Right atrium auricular region (tissue), 2 donors: ENCODE data around the gene FAM186B. TPM values are rescaled to one million over a fixed set of nuclear protein-coding genes. Genes with fewer than 3 reads are reported as not detected.
"Not testable (repeated sequence)": the region's sequence is repeated elsewhere in the genome, so short reads cannot be mapped to it uniquely, and the experiment has no call there.

Experiments
- DNase-seq: peaks from one replicate; pipeline ENCODE4 v3.0.0-alpha.2; 2019; ENCODE audit warnings: low spot score
- H3K27ac ChIP-seq, 2 donors: fragments of 200-600 bp; sonication (generic); 1 replicate in 1 of 2; 2 replicates in 1 of 2; pipeline ENCODE4 v1.5.1; 2016 to 2019
- H3K27me3 ChIP-seq, 2 donors: fragments of 200-600 bp; sonication (generic); one replicate each; pipeline versions ENCODE4 v1.5.1 to v1.6.0; 2017 to 2019
- H3K36me3 ChIP-seq: fragments of 200-600 bp; sonication (generic); one replicate; pipeline ENCODE4 v1.5.1; 2016
- H3K4me1 ChIP-seq, 2 donors: fragments of 200-600 bp; sonication (generic); one replicate each; pipeline versions ENCODE4 v1.5.1 to v1.6.0; 2017 to 2019
- H3K4me3 ChIP-seq, 2 donors: fragments of 200-600 bp; sonication (generic); 1 replicate in 1 of 2; 2 replicates in 1 of 2; pipeline ENCODE4 v1.5.1; 2017 to 2019; ENCODE audit warnings: mild to moderate bottlenecking in 1 of 2, moderate library complexity in 1 of 2
- H3K9me3 ChIP-seq, 2 donors: fragments of 200-600 bp; sonication (generic); one replicate each; pipeline ENCODE4 v1.5.1; 2019
- total RNA-seq, 2 donors: library from RNA; depleted of rRNA; stranded (reverse); fragments of >200 nt; gene quantifications; one replicate each; pipeline ENCODE4 v1.1.0, GENCODE V29; 2016
- TF ChIP-seq, protein P1 (sequence below), 2 donors: fragments of 200-600 bp; sonication (generic); IDR thresholded peaks; one replicate each; pipeline ENCODE4 v1.5.1; 2019; ENCODE audit warnings: antibody characterized with exemption in 2 of 2

The FAM186B gene
- total RNA-seq, 2 donors from 2014 or later = 0.28 TPM; not detected in 1

DNA sequence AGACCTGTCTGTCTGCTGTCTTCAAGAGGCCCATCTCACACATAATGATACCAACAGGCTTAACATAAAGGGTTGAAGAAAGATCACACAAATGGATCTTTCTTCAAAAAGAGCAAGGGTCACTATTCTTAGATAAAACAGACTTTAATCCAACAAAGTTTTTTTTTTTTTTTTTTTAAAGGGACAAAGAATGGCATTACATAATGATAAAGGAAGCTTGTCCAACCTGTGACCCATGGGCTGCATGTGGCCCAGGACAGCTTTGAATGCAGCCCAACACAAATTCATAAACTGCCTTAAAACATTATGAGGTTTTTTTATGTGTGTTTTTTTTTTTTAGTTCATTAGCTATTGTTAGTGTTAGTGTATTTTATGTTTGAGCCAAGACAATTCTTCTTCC is 6.8 kb upstream of the FAM186B start:
- Histone ChIP-seq H3K9me3 (no peaks in the 10 kb centered on the region), H3K27me3 (no peaks in the 10 kb centered on the region), H3K4me3 (no peak overlapping the region), H3K27ac (no peak overlapping the region), H3K4me1 (no peaks in the 10 kb centered on the region), H3K36me3 (no peaks in the 10 kb centered on the region)
- TF ChIP-seq, protein P1, sequence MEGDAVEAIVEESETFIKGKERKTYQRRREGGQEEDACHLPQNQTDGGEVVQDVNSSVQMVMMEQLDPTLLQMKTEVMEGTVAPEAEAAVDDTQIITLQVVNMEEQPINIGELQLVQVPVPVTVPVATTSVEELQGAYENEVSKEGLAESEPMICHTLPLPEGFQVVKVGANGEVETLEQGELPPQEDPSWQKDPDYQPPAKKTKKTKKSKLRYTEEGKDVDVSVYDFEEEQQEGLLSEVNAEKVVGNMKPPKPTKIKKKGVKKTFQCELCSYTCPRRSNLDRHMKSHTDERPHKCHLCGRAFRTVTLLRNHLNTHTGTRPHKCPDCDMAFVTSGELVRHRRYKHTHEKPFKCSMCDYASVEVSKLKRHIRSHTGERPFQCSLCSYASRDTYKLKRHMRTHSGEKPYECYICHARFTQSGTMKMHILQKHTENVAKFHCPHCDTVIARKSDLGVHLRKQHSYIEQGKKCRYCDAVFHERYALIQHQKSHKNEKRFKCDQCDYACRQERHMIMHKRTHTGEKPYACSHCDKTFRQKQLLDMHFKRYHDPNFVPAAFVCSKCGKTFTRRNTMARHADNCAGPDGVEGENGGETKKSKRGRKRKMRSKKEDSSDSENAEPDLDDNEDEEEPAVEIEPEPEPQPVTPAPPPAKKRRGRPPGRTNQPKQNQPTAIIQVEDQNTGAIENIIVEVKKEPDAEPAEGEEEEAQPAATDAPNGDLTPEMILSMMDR (IDR thresholded peaks at IDR 0.05) = no peak
- no peak for DNase-seq

DNA sequence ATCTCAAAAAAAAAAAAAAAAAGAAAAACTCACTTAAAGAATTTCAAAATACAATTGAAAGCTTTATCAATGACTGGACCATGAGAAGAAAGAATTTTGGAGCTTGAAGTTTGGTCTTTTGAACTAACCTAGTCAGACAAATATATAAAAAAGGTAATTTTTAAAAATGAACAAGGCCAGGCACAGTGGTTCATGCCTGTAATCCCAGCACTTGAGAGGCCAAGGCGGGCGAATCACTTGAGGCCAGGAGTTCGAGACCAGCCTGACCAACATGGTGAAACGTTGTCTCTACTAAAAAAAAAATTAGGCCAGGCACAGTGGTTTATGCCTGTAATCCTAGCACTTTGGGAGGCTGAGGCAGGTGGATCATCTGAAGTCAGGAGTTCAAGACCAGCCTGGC is 5.3 kb upstream of the FAM186B start:
- not testable (repeated sequence) for H3K4me3 ChIP-seq, DNase-seq, H3K9me3 ChIP-seq, H3K27ac ChIP-seq, H3K36me3 ChIP-seq, H3K4me1 ChIP-seq, H3K27me3 ChIP-seq

DNA sequence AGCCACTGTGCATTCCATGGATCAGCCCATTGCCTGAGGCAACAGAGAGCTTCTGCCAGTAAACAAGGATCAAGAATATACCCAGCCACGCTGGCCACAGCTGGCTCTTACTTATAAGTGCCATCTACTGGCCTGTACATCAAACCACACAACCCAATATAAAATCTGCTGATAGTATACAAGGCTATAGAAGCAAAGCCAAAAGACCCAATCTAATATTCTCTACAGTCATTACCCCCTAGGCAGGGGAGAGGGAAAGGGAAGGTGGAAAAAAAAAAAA is 4.4 kb upstream of the FAM186B start:
- Histone ChIP-seq H3K4me1 (no peaks in the 10 kb centered on the region), H3K4me3 (no peak overlapping the region), H3K9me3 (no peaks in the 10 kb centered on the region), H3K27ac (no peak overlapping the region), H3K36me3 (no peaks in the 10 kb centered on the region), H3K27me3 (no peaks in the 10 kb centered on the region)
- TF ChIP-seq, protein P1 (IDR thresholded peaks at IDR 0.05) = no peak
- no peak for DNase-seq

DNA sequence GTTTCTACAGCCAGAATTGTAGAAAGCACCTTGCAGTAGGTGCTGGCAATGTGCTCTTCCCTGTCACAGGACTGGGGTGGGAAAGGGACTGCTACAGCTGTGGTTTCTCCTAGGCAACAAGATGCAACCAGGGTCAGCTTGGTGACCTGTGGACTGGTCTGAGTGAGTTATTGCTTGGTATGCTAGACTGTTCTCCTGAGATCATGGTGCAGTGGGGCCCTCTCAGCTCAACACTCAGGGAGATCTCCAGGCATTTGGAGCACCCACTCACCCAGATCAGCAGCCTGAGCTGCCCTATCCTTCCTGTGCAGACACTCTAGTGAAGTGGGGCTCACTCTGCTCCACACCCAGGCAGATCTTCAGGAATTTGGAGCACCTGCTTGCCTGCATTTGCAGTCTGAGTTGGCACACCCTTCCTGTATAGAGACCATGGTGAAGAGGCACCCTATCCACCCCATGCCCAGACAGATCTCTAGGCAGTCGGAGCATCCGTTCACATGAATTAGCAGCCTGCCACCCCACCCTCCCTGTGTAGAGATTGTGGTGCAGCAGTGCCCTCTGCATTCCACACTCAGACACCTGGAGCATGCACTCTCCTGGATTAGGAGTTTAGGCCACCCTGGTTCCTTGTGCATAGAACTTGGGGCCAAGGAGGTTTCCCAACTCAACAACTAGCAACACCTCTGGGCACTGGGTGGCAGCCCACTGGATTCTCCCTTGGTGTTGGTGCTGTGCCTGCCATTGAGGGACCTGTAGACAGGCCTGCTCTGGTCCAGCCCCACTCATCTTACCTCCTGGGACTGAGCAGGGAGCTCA is 3.8 kb upstream of the FAM186B start:
- H3K4me1 ChIP-seq = no peaks in the 10 kb centered on the region
- H3K27me3 ChIP-seq = no peaks in the 10 kb centered on the region
- H3K9me3 ChIP-seq = no peaks in the 10 kb centered on the region
- DNase-seq = no peak
- no peaks in the 10 kb centered on the region for H3K36me3 ChIP-seq
- H3K4me3 ChIP-seq = no peak overlapping the region
- TF ChIP-seq, protein P1 (IDR thresholded peaks at IDR 0.05) = no peak
- H3K27ac ChIP-seq = no peak overlapping the region

DNA sequence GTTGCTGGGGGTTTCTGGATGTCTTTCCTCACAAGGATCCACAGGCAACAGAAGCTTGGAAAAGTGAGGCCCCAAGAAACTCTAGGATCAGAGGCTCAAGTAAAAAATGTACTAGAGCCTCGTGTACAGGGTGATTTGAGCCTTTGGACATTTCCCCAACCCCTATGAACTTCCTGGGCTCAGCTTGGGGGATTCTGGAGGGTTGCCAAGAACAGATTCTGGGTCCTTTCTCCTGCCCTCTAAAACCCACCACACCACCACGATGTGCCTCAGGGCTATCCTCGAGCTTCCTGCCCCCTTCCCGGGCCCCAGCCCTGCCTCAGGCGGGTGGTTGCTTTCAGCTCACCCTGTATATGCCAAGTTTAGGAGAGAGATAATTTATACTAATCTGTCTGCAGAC is 583 bp downstream of the FAM186B start:
- Histone ChIP-seq H3K4me1 (no peaks in the 10 kb centered on the region), H3K36me3 (no peaks in the 10 kb centered on the region), H3K27ac (no peak overlapping the region), H3K4me3 (no peak overlapping the region), H3K27me3 (no peaks in the 10 kb centered on the region), H3K9me3 (no peaks in the 10 kb centered on the region)
- TF ChIP-seq, protein P1 (IDR thresholded peaks at IDR 0.05) = no peak
- DNase-seq = no peak

DNA sequence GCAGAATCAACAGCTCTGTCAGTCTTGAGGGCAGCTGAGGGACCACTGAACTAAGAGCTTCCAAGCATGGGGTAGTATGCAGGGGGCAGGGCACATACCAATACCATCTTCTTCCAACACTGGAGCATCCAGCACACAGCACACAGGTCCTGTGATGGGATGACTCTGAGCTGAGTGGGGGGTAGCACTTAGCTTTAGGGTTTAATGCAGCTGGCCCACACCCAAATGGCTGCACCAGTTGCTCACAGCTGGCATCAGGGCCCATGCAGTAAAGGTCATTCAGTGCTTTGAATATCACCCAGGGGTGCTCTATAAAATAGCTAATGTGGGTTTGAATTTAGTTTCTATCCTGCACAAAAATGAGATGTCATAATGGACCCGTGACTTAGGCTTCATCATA is 1.7 kb downstream of the FAM186B start:
- no peaks in the 10 kb centered on the region for H3K9me3 ChIP-seq
- no peaks in the 10 kb centered on the region for H3K27me3 ChIP-seq
- TF ChIP-seq, protein P1 (IDR thresholded peaks at IDR 0.05) = no peak
- no peak overlapping the region for H3K27ac ChIP-seq
- no peak overlapping the region for H3K4me3 ChIP-seq
- H3K36me3 ChIP-seq = no peaks in the 10 kb centered on the region
- DNase-seq = no peak
- H3K4me1 ChIP-seq = no peaks in the 10 kb centered on the region
